Endothelial cell of umbilical vein (primary cell): ENCODE results near the gene TTLL5. TPM values are rescaled to one million over a fixed set of nuclear protein-coding genes. Genes with fewer than 3 reads are reported as not detected.

ENCODE experiments used
- BruUV-seq: library from RNA; stranded (reverse); fragments of 400-500 nt; replicated peaks from 2 replicates; lab custom pipeline; 2021; lab: Mats Ljungman, UMichigan
- CTCF ChIA-PET: fragments of 300-600, 350-600 bp; sonication (Branson Sonifier 250); formaldehyde crosslinking; loops from one replicate; lab custom pipeline; 2021; ENCODE audit warnings: antibody characterized with exemption, inconsistent platforms; lab: Charles Lee
- POLR2A ChIA-PET: fragments of 300-600, 350-600 bp; sonication (Branson Sonifier 250); formaldehyde crosslinking; loops from one replicate; lab custom pipeline; 2021; ENCODE audit warnings: antibody characterized with exemption, inconsistent platforms; lab: Charles Lee
- DNase-seq: peaks from one replicate; pipeline ENCODE4 v3.0.0-alpha.2; 2011; ENCODE audit warnings: low read depth, low spot score
- FAIRE-seq: peaks from 2 replicates; lab custom pipeline; 2011; peaks lifted over from hg19 to GRCh38; lab: Jason Lieb, UNC
- H2AFZ ChIP-seq: 2 replicates; pipeline ENCODE4 v1.6.0; 2012; ENCODE audit warnings: low read depth, low read length, control low read depth, inconsistent platforms
- H3K27ac ChIP-seq: 2 replicates; pipeline ENCODE4 v1.5.1; 2011; ENCODE audit warnings: low read depth, mild to moderate bottlenecking, control low read depth, low read length, moderate library complexity; ENCODE audit not compliant: insufficient read depth
- H3K27me3 ChIP-seq, 2 experiments: 2 replicates each; pipeline versions ENCODE4 v1.6.0 to v1.6.1; 2011; ENCODE audit warnings: low read length in 2 of 2, mixed read lengths in 1 of 2; ENCODE audit not compliant: control insufficient read depth in 2 of 2, insufficient read depth in 2 of 2
- H3K36me3 ChIP-seq, 2 experiments: 2 replicates in 1 of 2; 3 replicates in 1 of 2; pipeline ENCODE4 v1.5.1; 2011; ENCODE audit warnings: low read length in 2 of 2, mild to moderate bottlenecking in 1 of 2, moderate library complexity in 1 of 2; ENCODE audit not compliant: control insufficient read depth in 2 of 2, insufficient read depth in 2 of 2; ENCODE audit errors: extremely low read depth in 1 of 2
- H3K4me1 ChIP-seq: 3 replicates; pipeline ENCODE4 v1.5.1; 2011; ENCODE audit warnings: mild to moderate bottlenecking, low read length; ENCODE audit not compliant: control insufficient read depth, insufficient read depth; ENCODE audit errors: extremely low read depth
- H3K4me2 ChIP-seq: 2 replicates; pipeline ENCODE4 v1.6.1; 2011; ENCODE audit warnings: low read length, control low read depth, mixed read lengths; ENCODE audit not compliant: insufficient read depth
- H3K4me3 ChIP-seq, 3 experiments: fragments of 200-600 bp in 1 of 3; sonication (generic), shearing (Covaris generic) in 1 of 3; replicated peaks in 1 of 3; 2 replicates each; pipeline ENCODE4 v1.5.1; 2011 to 2016; ENCODE audit warnings: control low read depth in 3 of 3, low read length in 3 of 3, mild to moderate bottlenecking in 2 of 3, inconsistent platforms in 1 of 3, low read depth in 1 of 3, moderate library complexity in 1 of 3; ENCODE audit not compliant: insufficient read depth in 1 of 3
- H3K79me2 ChIP-seq: 2 replicates; pipeline ENCODE4 v1.6.0; 2012; ENCODE audit warnings: low read length, inconsistent platforms; ENCODE audit not compliant: control insufficient read depth, insufficient read depth
- H3K9ac ChIP-seq: replicated peaks from 2 replicates; pipeline ENCODE3; 2011; ENCODE audit warnings: low read length, control low read depth; ENCODE audit not compliant: insufficient read depth; ENCODE audit errors: extremely low read depth
- H3K9me1 ChIP-seq: replicated peaks from 3 replicates; pipeline ENCODE4 v1.6.0; 2011; ENCODE audit warnings: mild to moderate bottlenecking, low read length; ENCODE audit not compliant: control insufficient read depth, insufficient read depth; ENCODE audit errors: extremely low read depth
- H3K9me3 ChIP-seq: replicated peaks from 2 replicates; pipeline ENCODE4 v1.5.1; 2012; ENCODE audit warnings: low read length, inconsistent platforms; ENCODE audit not compliant: control insufficient read depth, insufficient read depth
- H4K20me1 ChIP-seq: replicated peaks from 2 replicates; pipeline ENCODE3; 2011; ENCODE audit warnings: mild to moderate bottlenecking, low read length; ENCODE audit not compliant: control insufficient read depth, insufficient read depth; ENCODE audit errors: extremely low read depth
- GATA2 ChIP-seq: IDR thresholded peaks from 2 replicates; pipeline ENCODE4 v1.7.0; 2011; ENCODE audit warnings: low read depth, mild to moderate bottlenecking, moderate library complexity, mixed read lengths, low read length; ENCODE audit not compliant: insufficient read length, insufficient read depth
- MYC ChIP-seq: IDR thresholded peaks from one replicate; pipeline ENCODE4 v1.6.1; 2011; ENCODE audit warnings: mild to moderate bottlenecking, low read depth, low read length
- POLR2A ChIP-seq: IDR thresholded peaks from 2 replicates; pipeline ENCODE4 v1.6.1; 2012; ENCODE audit warnings: low read depth, mild to moderate bottlenecking, control low read depth, low read length
- POLR2AphosphoS5 ChIP-seq: IDR thresholded peaks from 2 replicates; pipeline ENCODE4 v1.6.1; 2012; ENCODE audit warnings: low read depth, mild to moderate bottlenecking, control low read depth, low read length, moderate library complexity; ENCODE audit not compliant: insufficient read depth
- dilution Hi-C: fragments of 300-500 bp; cut with MboI; formaldehyde crosslinking; loops from one replicate; pipeline ENCODE4 v1.15.0; 2019; ENCODE audit warnings: low sequenced_read_pairs; ENCODE audit not compliant: extremely low pct_ligation_motif_present
- intact Hi-C: fragments of 100-400 bp; cut with micrococcal nuclease; formaldehyde crosslinking; loops from one replicate; pipeline ENCODE4 v1.10.0; 2022
- polyA plus RNA-seq, 4 experiments: library from polyadenylated mRNA; depleted of rRNA in 3 of 4; stranded (reverse) in 3 of 4; unstranded in 1 of 4; fragments of >200 nt; gene quantifications; 2 replicates each; pipeline versions ENCODE4 v1.2.1 to v1.2.3, GENCODE V29; 2011 to 2012; ENCODE audit warnings: missing spikeins in 1 of 4
- total RNA-seq: library from RNA; stranded (reverse); gene quantifications from 2 replicates; pipeline ENCODE4 v1.2.3, GENCODE V29; 2021
- TF ChIP-seq, protein P1 (sequence below), 2 donors: IDR thresholded peaks; 1 replicate in 1 of 2; 2 replicates in 1 of 2; pipeline ENCODE4 v1.5.1; 2011; ENCODE audit warnings: low read length in 2 of 2, mild to moderate bottlenecking in 2 of 2, moderate library complexity in 2 of 2, control low read depth in 1 of 2, inconsistent platforms in 1 of 2, low read depth in 1 of 2; ENCODE audit not compliant: insufficient read depth in 1 of 2; ENCODE audit errors: extremely low read depth in 1 of 2
- TF ChIP-seq, protein P2 (sequence below): IDR thresholded peaks from 2 replicates; pipeline ENCODE4 v1.6.1; 2011; ENCODE audit not compliant: insufficient read depth, insufficient read length

Gene TTLL5
- total and polyA plus RNA-seq, 2 donors (not counting 3 experiments of a cell fraction or from before 2014, with no cell fraction given), result 33.2 to 93.6 TPM

DNA sequence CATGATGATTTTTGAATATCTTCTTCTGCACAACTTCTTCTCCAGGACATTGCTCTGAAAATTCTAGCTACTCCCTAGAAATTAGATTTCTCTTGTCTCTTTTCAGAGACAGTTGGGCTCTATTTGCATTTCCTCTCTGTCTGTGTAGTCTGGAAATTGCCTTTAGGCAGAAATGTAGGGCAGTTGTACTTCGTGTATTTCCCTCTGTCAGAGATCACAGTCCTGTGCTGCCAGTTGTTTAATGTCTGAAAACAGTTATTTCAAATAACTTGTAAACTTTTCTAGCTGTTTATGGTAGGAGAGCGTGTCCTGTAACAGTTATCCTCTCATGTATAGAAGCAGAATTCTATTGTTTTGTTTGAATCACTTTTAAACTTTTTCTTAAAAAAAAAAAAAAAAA is 86.9 kb downstream of the TTLL5 start:
- Histone ChIP-seq H3K36me3 (peaks cover 4 to 10% of the 10 kb centered on the region in 2 experiments), H4K20me1 (no peaks in the 10 kb centered on the region), H3K27ac (no peak overlapping the region), H3K9me3 (no peaks in the 10 kb centered on the region), H3K27me3 (no peaks in the 10 kb centered on the region), H3K4me3 (no peak overlapping the region), H3K79me2 (no peaks in the 10 kb centered on the region), H3K9me1 (no peaks in the 10 kb centered on the region), H3K9ac (no peak overlapping the region), H3K4me1 (no peaks in the 10 kb centered on the region), H3K4me2 (no peak overlapping the region), H2AFZ (no peak overlapping the region)
- BruUV-seq, result no TSS peak
- no peak for DNase-seq
- FAIRE-seq, result no peak
- ChIA-PET POLR2A (no interaction called here), CTCF (interaction anchor here (1.3 to 2.3 kb wide), 3 partner anchors 38 to 235 kb away, joined by 4 to 5 read pairs (median 4); no protein-coding TSS in a partner anchor)
- intact Hi-C loops, result no loop called here
- dilution Hi-C loops, result no loop called here
- TF ChIP-seq GATA2 (no peak), POLR2A (no peak), MYC (no peak), POLR2AphosphoS5 (no peak)
- TF ChIP-seq, protein P1, sequence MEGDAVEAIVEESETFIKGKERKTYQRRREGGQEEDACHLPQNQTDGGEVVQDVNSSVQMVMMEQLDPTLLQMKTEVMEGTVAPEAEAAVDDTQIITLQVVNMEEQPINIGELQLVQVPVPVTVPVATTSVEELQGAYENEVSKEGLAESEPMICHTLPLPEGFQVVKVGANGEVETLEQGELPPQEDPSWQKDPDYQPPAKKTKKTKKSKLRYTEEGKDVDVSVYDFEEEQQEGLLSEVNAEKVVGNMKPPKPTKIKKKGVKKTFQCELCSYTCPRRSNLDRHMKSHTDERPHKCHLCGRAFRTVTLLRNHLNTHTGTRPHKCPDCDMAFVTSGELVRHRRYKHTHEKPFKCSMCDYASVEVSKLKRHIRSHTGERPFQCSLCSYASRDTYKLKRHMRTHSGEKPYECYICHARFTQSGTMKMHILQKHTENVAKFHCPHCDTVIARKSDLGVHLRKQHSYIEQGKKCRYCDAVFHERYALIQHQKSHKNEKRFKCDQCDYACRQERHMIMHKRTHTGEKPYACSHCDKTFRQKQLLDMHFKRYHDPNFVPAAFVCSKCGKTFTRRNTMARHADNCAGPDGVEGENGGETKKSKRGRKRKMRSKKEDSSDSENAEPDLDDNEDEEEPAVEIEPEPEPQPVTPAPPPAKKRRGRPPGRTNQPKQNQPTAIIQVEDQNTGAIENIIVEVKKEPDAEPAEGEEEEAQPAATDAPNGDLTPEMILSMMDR (IDR thresholded peaks at IDR 0.05; ENCODE audit: extremely low read depth in 1 of 2, insufficient read depth in 1 of 2, low read depth in 1 of 2, low read length in 2 of 2), result no peak
- TF ChIP-seq, protein P2, sequence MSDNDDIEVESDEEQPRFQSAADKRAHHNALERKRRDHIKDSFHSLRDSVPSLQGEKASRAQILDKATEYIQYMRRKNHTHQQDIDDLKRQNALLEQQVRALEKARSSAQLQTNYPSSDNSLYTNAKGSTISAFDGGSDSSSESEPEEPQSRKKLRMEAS, result no peak
